HL-60 (cell line): ENCODE data around the gene LRRC49.

Experiments
- CTCF ChIP-seq: IDR thresholded peaks from one replicate; pipeline ENCODE4 v1.5.1; 2011; ENCODE audit warnings: low read length, control low read depth, inconsistent platforms; ENCODE audit not compliant: insufficient read depth
- GABPA ChIP-seq: IDR thresholded peaks from 2 replicates; pipeline ENCODE4 v1.6.1; 2012; ENCODE audit warnings: low read depth
- POLR2AphosphoS5 ChIP-seq: IDR thresholded peaks from 2 replicates; pipeline ENCODE4 v1.6.1; 2012; ENCODE audit warnings: low read depth
- REST ChIP-seq: IDR thresholded peaks from 2 replicates; pipeline ENCODE4 v1.6.1; 2012; ENCODE audit warnings: low read depth; ENCODE audit not compliant: insufficient replicate concordance
- SPI1 ChIP-seq: IDR thresholded peaks from 2 replicates; pipeline ENCODE4 v1.6.1; 2012; ENCODE audit warnings: low read depth, mild to moderate bottlenecking, borderline replicate concordance

GRCh38 chr15:70859998-70860397 lies 32.6 kb upstream of the LRRC49 start:
- no peak for TF ChIP-seq CTCF
- no peak for TF ChIP-seq POLR2AphosphoS5
- TF ChIP-seq GABPA = no peak
- TF ChIP-seq SPI1 = no peak
- TF ChIP-seq REST = no peak
